ENCODE results near the gene PKN3.

DNA sequence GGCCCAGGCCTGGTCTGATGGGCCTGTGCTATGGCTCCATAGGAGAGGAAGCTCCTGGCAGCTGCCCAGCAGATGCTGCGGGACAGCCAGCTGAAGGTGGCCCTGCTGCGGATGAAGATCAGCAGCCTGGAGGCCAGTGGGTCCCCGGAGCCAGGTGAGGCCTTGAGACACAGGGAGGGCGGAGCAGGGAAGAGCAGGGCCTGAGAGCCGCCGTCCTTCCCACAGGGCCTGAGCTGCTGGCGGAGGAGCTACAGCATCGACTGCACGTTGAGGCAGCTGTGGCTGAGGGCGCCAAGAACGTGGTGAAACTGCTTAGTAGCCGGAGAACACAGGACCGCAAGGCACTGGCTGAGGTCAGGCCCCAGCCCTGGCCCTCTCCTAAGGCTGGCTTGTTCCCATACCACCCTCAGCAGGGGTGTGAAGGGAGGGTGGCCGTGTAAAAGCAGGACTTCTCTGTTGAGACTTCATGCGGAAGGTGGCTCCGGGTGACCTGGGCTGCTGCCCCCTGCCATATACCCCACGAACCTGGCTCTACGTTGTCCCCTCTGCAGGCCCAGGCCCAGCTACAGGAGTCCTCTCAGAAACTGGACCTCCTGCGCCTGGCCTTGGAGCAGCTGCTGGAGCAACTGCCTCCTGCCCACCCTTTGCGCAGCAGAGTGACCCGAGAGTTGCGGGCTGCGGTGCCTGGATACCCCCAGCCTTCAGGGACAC, 4.5 kb downstream of the PKN3 start:
- TF ChIP-seq, protein P1, sequence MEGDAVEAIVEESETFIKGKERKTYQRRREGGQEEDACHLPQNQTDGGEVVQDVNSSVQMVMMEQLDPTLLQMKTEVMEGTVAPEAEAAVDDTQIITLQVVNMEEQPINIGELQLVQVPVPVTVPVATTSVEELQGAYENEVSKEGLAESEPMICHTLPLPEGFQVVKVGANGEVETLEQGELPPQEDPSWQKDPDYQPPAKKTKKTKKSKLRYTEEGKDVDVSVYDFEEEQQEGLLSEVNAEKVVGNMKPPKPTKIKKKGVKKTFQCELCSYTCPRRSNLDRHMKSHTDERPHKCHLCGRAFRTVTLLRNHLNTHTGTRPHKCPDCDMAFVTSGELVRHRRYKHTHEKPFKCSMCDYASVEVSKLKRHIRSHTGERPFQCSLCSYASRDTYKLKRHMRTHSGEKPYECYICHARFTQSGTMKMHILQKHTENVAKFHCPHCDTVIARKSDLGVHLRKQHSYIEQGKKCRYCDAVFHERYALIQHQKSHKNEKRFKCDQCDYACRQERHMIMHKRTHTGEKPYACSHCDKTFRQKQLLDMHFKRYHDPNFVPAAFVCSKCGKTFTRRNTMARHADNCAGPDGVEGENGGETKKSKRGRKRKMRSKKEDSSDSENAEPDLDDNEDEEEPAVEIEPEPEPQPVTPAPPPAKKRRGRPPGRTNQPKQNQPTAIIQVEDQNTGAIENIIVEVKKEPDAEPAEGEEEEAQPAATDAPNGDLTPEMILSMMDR (IDR thresholded peaks at IDR 0.05; ENCODE audit: low read depth, low read length) = no peak
- no peak for TF ChIP-seq POLR2A (IDR thresholded peaks at IDR 0.05; ENCODE audit: extremely low read depth, insufficient read length)

Measured in NB4 (cell line).